ENCODE measurements around the gene TLX1.

Gene TLX1

DNA sequence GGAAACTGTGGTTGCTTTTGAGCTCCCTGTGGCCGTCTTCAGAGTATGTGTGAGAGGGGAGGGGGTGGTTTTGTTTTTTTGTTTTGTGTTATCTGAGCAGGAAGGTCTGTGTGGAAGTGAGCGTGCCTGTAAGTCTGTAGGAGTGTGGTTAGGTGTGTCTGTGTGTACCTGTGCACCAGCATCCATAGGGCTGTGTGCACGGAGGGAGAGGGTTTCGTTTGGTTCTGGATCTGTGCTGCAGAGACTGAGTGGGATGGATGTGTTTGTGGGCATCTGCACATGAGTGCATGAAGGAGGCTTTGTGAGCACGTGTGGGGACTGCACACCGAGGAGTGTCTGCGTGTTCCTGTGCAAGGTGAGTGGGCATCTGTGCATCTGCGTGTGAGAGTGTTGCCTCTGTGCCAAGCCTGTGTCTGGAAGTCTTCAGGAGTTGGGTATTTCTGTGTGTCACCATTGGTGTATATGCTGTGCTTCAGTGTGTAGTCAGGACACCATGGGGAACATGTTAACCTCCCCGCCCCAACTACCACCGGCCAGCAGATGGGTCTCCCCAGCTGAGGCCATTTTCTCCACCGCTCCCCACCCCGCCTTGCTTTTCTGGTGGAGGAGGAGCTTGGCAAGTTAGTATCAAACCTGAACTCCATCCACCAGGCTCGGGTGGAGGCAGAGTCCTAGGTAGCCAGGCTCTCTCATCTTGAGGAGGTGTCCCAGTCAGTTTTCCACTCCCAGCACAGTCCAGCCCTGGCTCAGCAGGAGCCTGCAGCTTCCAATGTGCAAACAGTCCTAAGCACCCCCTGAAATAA lies 7.1 kb upstream of the TLX1 start:
- no peaks in the 10 kb centered on the region for H3K79me2 ChIP-seq (ENCODE audit: insufficient read depth, low read length)
- TF ChIP-seq, protein P1, sequence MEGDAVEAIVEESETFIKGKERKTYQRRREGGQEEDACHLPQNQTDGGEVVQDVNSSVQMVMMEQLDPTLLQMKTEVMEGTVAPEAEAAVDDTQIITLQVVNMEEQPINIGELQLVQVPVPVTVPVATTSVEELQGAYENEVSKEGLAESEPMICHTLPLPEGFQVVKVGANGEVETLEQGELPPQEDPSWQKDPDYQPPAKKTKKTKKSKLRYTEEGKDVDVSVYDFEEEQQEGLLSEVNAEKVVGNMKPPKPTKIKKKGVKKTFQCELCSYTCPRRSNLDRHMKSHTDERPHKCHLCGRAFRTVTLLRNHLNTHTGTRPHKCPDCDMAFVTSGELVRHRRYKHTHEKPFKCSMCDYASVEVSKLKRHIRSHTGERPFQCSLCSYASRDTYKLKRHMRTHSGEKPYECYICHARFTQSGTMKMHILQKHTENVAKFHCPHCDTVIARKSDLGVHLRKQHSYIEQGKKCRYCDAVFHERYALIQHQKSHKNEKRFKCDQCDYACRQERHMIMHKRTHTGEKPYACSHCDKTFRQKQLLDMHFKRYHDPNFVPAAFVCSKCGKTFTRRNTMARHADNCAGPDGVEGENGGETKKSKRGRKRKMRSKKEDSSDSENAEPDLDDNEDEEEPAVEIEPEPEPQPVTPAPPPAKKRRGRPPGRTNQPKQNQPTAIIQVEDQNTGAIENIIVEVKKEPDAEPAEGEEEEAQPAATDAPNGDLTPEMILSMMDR (conservative IDR thresholded peaks at IDR 0.05; ENCODE audit: low read length), result no peak
- TF ChIP-seq EZH2phosphoT487 (IDR thresholded peaks at IDR 0.05; ENCODE audit: borderline replicate concordance), result no peak
- no peaks in the 10 kb centered on the region for H3K9me3 ChIP-seq (ENCODE audit: insufficient read depth, low read depth, low read length)
- H3F3A ChIP-seq (ENCODE audit: low read depth), result no peaks in the 10 kb centered on the region
- H3K36me3 ChIP-seq (ENCODE audit: insufficient read depth, low read length), result no peaks in the 10 kb centered on the region
- no peaks in the 10 kb centered on the region for H3K9me2 ChIP-seq (replicated peaks; ENCODE audit: low read depth, low read length)
- H3K4me1 ChIP-seq (ENCODE audit: insufficient read depth, low read length, poor library complexity, severe bottlenecking), result no peaks in the 10 kb centered on the region
- H4K20me1 ChIP-seq (ENCODE audit: insufficient read depth, low read length, poor library complexity, severe bottlenecking), result no peaks in the 10 kb centered on the region
- no peak overlapping the region for H3K9ac ChIP-seq (ENCODE audit: low read depth, low read length, poor library complexity, severe bottlenecking)
- no peak overlapping the region for H3K4me2 ChIP-seq (ENCODE audit: low read depth, low read length, poor library complexity, severe bottlenecking)
- no peak overlapping the region for H2AFZ ChIP-seq (ENCODE audit: low read length)
- H3K4me3 ChIP-seq (ENCODE audit: low read length, poor library complexity, severe bottlenecking), result no peak overlapping the region
- H3K27me3 ChIP-seq (ENCODE audit: insufficient read depth, low read length, poor library complexity, severe bottlenecking), result no peaks in the 10 kb centered on the region

DNA sequence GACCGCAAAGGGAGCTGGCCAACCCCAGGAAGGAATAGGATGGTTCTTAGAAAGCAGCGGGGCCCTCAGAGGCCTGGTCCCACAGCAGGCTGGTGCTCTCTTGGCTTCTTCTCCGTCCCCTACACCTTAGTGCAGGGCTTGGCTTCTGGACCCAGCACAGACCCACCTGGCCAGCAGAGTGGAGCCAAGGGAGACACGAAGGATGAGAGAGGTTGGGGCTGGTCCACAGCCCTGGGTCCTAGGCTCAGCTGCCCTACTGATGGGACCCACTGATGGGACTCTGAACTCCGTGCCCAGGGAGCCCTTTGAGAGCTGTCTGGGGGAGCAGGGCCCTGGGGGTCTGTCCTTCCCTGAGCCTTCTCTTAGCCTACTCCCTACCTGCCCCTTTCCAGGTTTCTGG lies 6.2 kb upstream of the TLX1 start:
- no peaks in the 10 kb centered on the region for H3K27me3 ChIP-seq (ENCODE audit: insufficient read depth, low read length, poor library complexity, severe bottlenecking)
- H3F3A ChIP-seq (ENCODE audit: low read depth), result no peaks in the 10 kb centered on the region
- H3K4me2 ChIP-seq (ENCODE audit: low read depth, low read length, poor library complexity, severe bottlenecking), result no peak overlapping the region
- H2AFZ ChIP-seq (ENCODE audit: low read length), result no peak overlapping the region
- no peaks in the 10 kb centered on the region for H3K9me2 ChIP-seq (replicated peaks; ENCODE audit: low read depth, low read length)
- no peaks in the 10 kb centered on the region for H3K4me1 ChIP-seq (ENCODE audit: insufficient read depth, low read length, poor library complexity, severe bottlenecking)
- H3K79me2 ChIP-seq (ENCODE audit: insufficient read depth, low read length), result no peaks in the 10 kb centered on the region
- H3K4me3 ChIP-seq (ENCODE audit: low read length, poor library complexity, severe bottlenecking), result no peak overlapping the region
- H3K9ac ChIP-seq (ENCODE audit: low read depth, low read length, poor library complexity, severe bottlenecking), result no peak overlapping the region
- no peaks in the 10 kb centered on the region for H3K36me3 ChIP-seq (ENCODE audit: insufficient read depth, low read length)
- no peaks in the 10 kb centered on the region for H4K20me1 ChIP-seq (ENCODE audit: insufficient read depth, low read length, poor library complexity, severe bottlenecking)
- H3K9me3 ChIP-seq (ENCODE audit: insufficient read depth, low read depth, low read length), result no peaks in the 10 kb centered on the region
- no peak for TF ChIP-seq EZH2phosphoT487 (IDR thresholded peaks at IDR 0.05; ENCODE audit: borderline replicate concordance)
- TF ChIP-seq, protein P1 (conservative IDR thresholded peaks at IDR 0.05; ENCODE audit: low read length), result no peak

DNA sequence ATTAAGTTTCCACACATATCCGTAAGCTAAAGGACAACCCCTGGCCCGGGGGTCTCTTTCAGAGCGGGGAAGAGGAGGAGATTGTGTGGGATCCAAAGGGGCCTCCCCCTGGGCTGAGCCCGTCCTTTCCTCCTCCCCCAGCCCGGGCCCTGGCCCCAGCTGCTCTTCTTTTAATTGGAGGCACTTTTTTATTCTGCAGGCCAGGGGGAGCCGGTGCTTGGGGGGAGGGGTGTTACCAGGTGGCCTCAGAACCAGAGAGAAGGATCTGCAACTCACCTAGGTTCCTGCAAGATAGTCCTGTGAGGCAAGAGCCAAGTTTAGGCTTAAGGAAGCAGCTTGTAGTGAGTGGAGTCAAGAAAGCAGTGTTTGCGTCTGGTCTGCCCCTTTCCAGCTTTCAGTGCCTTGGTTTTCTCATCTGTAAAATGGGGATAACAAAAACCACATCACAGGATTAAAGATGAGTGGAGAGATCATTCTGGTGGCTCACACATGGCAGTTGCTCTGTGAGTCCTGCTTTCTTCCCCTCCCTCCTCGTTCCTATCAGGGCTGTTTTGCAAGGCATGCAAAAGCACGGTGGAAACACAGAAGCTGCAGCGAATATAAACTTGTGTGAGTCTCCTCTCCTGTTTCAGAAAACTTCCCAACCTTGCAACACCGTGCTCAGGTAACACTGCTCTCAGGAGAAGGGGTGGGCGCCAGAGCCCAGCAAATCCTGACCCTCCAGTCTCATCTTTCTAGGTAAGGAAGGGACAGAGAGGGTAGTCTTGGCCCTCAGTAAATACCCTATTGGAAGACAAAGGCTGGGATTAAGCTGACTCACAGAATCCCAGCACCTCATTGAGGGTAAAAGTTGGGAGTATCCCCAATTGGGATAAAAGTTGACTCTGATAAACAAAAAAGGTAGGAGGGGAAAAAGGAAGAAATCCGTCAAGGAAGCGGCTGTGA lies 4.1 kb upstream of the TLX1 start:
- no peak overlapping the region for H3K9ac ChIP-seq (ENCODE audit: low read depth, low read length, poor library complexity, severe bottlenecking)
- H3K9me3 ChIP-seq (ENCODE audit: insufficient read depth, low read depth, low read length), result no peaks in the 10 kb centered on the region
- no peaks in the 10 kb centered on the region for H3K36me3 ChIP-seq (ENCODE audit: insufficient read depth, low read length)
- no peaks in the 10 kb centered on the region for H3F3A ChIP-seq (ENCODE audit: low read depth)
- H3K27me3 ChIP-seq (ENCODE audit: insufficient read depth, low read length, poor library complexity, severe bottlenecking), result no peaks in the 10 kb centered on the region
- H3K4me1 ChIP-seq (ENCODE audit: insufficient read depth, low read length, poor library complexity, severe bottlenecking), result no peaks in the 10 kb centered on the region
- no peak overlapping the region for H2AFZ ChIP-seq (ENCODE audit: low read length)
- H3K79me2 ChIP-seq (ENCODE audit: insufficient read depth, low read length), result no peaks in the 10 kb centered on the region
- no peaks in the 10 kb centered on the region for H3K9me2 ChIP-seq (replicated peaks; ENCODE audit: low read depth, low read length)
- H4K20me1 ChIP-seq (ENCODE audit: insufficient read depth, low read length, poor library complexity, severe bottlenecking), result no peaks in the 10 kb centered on the region
- TF ChIP-seq, protein P1 (conservative IDR thresholded peaks at IDR 0.05; ENCODE audit: low read length), result no peak
- no peak for TF ChIP-seq EZH2phosphoT487 (IDR thresholded peaks at IDR 0.05; ENCODE audit: borderline replicate concordance)
- H3K4me2 ChIP-seq (ENCODE audit: low read depth, low read length, poor library complexity, severe bottlenecking), result no peak overlapping the region
- no peak overlapping the region for H3K4me3 ChIP-seq (ENCODE audit: low read length, poor library complexity, severe bottlenecking)
